ENCODE results near the gene SH3BP2.

SH3BP2 gene

DNA sequence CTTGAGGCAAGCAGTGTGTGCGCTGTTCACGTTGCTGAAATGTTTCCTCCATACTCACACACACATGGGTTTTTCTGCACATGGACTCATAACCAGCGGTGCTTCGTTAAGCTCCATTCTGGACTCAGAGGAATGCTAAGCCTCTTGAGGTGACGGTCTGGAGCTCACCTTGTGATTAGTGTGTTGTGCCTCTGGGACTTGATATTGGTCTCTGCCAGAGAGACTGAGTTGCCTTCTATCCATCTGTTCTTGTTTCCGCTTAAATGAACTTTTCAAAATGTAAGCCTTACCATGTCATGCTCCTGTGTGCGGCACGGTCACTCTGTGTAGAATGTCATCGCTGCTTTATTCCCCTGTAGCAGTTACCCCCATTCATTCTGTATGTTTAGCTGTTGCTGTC is 93.3 kb downstream of the SH3BP2 start:
- H3K4me3 ChIP-seq (ENCODE audit: low read length): no peak overlapping the region
- H3K9me2 ChIP-seq (replicated peaks; ENCODE audit: control insufficient read depth, low read length): no peaks in the 10 kb centered on the region
- H3K27me3 ChIP-seq (ENCODE audit: control insufficient read depth, low read length): no peaks in the 10 kb centered on the region
- no peaks in the 10 kb centered on the region for H3K9me3 ChIP-seq (ENCODE audit: control insufficient read depth, insufficient read depth, low read length)
- H3K4me2 ChIP-seq (ENCODE audit: low read length): no peak overlapping the region
- no peaks in the 10 kb centered on the region; the same call in 1 of the 2 replicates for H3F3A ChIP-seq (ENCODE audit: control insufficient read depth, insufficient read depth)
- no peaks in the 10 kb centered on the region for H3K79me2 ChIP-seq (ENCODE audit: control insufficient read depth, low read length)
- H3K36me3 ChIP-seq (ENCODE audit: control insufficient read depth, low read length): peaks cover 18% of the 10 kb centered on the region
- no peaks in the 10 kb centered on the region for H4K20me1 ChIP-seq (ENCODE audit: control insufficient read depth, insufficient read depth, low read depth, low read length)
- TF ChIP-seq, protein P1, sequence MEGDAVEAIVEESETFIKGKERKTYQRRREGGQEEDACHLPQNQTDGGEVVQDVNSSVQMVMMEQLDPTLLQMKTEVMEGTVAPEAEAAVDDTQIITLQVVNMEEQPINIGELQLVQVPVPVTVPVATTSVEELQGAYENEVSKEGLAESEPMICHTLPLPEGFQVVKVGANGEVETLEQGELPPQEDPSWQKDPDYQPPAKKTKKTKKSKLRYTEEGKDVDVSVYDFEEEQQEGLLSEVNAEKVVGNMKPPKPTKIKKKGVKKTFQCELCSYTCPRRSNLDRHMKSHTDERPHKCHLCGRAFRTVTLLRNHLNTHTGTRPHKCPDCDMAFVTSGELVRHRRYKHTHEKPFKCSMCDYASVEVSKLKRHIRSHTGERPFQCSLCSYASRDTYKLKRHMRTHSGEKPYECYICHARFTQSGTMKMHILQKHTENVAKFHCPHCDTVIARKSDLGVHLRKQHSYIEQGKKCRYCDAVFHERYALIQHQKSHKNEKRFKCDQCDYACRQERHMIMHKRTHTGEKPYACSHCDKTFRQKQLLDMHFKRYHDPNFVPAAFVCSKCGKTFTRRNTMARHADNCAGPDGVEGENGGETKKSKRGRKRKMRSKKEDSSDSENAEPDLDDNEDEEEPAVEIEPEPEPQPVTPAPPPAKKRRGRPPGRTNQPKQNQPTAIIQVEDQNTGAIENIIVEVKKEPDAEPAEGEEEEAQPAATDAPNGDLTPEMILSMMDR (IDR thresholded peaks at IDR 0.05; ENCODE audit: low read depth, low read length, poor library complexity, severe bottlenecking): no peak
- no peak for TF ChIP-seq EZH2phosphoT487 (IDR thresholded peaks at IDR 0.05; ENCODE audit: borderline replicate concordance, low read length)
- no peak overlapping the region for H3K27ac ChIP-seq (ENCODE audit: low read depth, low read length)
- H3K4me1 ChIP-seq (ENCODE audit: control insufficient read depth, low read length): no peaks in the 10 kb centered on the region

DNA sequence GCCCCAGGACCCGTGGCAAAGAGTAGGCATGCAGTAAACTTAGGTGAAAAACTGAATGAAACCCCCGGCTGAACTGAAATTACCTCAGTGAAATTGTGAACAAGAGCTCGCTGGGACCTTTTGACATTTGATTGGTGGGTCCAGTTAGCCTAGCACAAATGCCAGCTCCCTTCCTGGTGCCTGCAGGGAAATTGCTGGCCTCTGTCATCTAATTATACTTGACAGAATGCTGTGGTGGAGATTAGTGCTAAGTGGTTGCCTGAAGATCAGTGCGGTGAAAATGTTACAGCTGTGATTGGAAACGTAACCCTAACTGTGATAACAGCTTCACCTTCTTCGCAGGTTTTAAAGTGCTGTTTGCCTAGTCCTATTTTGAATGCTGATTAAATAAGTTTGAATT is 93.7 kb downstream of the SH3BP2 start:
- Histone ChIP-seq H3K27ac (ENCODE audit: low read depth, low read length) (no peak overlapping the region), H3K27me3 (ENCODE audit: control insufficient read depth, low read length) (no peaks in the 10 kb centered on the region), H3K36me3 (ENCODE audit: control insufficient read depth, low read length) (peaks cover 17% of the 10 kb centered on the region), H4K20me1 (ENCODE audit: control insufficient read depth, insufficient read depth, low read depth, low read length) (no peaks in the 10 kb centered on the region), H3K9me2 (replicated peaks; ENCODE audit: control insufficient read depth, low read length) (no peaks in the 10 kb centered on the region), H3F3A (ENCODE audit: control insufficient read depth, insufficient read depth) (no peaks in the 10 kb centered on the region; the same call in 1 of the 2 replicates), H3K4me3 (ENCODE audit: low read length) (no peak overlapping the region), H3K9me3 (ENCODE audit: control insufficient read depth, insufficient read depth, low read length) (no peaks in the 10 kb centered on the region), H3K4me2 (ENCODE audit: low read length) (no peak overlapping the region), H3K79me2 (ENCODE audit: control insufficient read depth, low read length) (no peaks in the 10 kb centered on the region), H3K4me1 (ENCODE audit: control insufficient read depth, low read length) (no peaks in the 10 kb centered on the region)
- no peak for TF ChIP-seq EZH2phosphoT487 (IDR thresholded peaks at IDR 0.05; ENCODE audit: borderline replicate concordance, low read length)
- TF ChIP-seq, protein P1 (IDR thresholded peaks at IDR 0.05; ENCODE audit: low read depth, low read length, poor library complexity, severe bottlenecking): no peak

DNA sequence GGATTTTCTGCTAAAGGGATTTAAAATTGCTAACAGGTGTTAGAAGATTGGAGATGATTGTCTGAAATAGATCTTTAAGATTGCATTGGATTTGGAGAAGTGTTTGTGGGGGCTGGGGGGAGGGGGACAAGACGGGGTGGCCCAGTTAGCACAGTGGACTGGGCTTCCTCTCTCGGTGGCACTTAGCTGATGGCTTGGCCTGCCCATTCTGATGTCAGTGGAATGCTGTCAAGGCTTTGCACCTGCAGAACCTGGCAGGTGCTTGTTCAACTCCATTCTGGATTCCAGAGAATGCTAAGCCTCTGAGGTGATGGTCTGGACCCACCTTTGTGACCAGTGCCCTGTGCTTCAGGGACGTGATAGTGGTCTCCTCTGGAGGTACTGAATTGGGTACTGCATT is 94.5 kb downstream of the SH3BP2 start:
- peaks cover 11% of the 10 kb centered on the region for H3K36me3 ChIP-seq (ENCODE audit: control insufficient read depth, low read length)
- no peaks in the 10 kb centered on the region for H3K9me3 ChIP-seq (ENCODE audit: control insufficient read depth, insufficient read depth, low read length)
- H3K9me2 ChIP-seq (replicated peaks; ENCODE audit: control insufficient read depth, low read length): no peaks in the 10 kb centered on the region

More for the DNA sequence above, 94.5 kb downstream of the SH3BP2 start:
- no peak overlapping the region for H3K27ac ChIP-seq (ENCODE audit: low read depth, low read length)
- no peaks in the 10 kb centered on the region for H3K4me1 ChIP-seq (ENCODE audit: control insufficient read depth, low read length)
- H3K79me2 ChIP-seq (ENCODE audit: control insufficient read depth, low read length): no peaks in the 10 kb centered on the region
- H3K4me2 ChIP-seq (ENCODE audit: low read length): no peak overlapping the region
- H3F3A ChIP-seq (ENCODE audit: control insufficient read depth, insufficient read depth): no peaks in the 10 kb centered on the region; the same call in 1 of the 2 replicates
- H4K20me1 ChIP-seq (ENCODE audit: control insufficient read depth, insufficient read depth, low read depth, low read length): no peaks in the 10 kb centered on the region
- H3K27me3 ChIP-seq (ENCODE audit: control insufficient read depth, low read length): no peaks in the 10 kb centered on the region
- TF ChIP-seq, protein P1 (IDR thresholded peaks at IDR 0.05; ENCODE audit: low read depth, low read length, poor library complexity, severe bottlenecking): no peak
- TF ChIP-seq EZH2phosphoT487 (IDR thresholded peaks at IDR 0.05; ENCODE audit: borderline replicate concordance, low read length): no peak
- no peak overlapping the region for H3K4me3 ChIP-seq (ENCODE audit: low read length)

Data from DOHH2 (cell line).